Adrenal gland (tissue), 5 donors: ENCODE results near the gene BANF2.

ENCODE experiments used
- POLR2A ChIP-seq, 2 donors: fragments of 450-650 bp; IDR thresholded peaks; one replicate each; pipeline ENCODE4 v1.6.1; 2017; ENCODE audit warnings: antibody characterized with exemption in 2 of 2, mild to moderate bottlenecking in 2 of 2, moderate library complexity in 1 of 2
- TF ChIP-seq, protein P1 (sequence below), 6 experiments: fragments of 450-650 bp in 4 of 6; fragments of 200-600 bp in 2 of 6; sonication (generic) in 1 of 6; IDR thresholded peaks; 1 replicate in 5 of 6; 2 replicates in 1 of 6; pipeline versions ENCODE4 v1.5.1 to v1.8.0; 2016 to 2021; ENCODE audit warnings: antibody characterized with exemption in 6 of 6, mild to moderate bottlenecking in 2 of 6, moderate library complexity in 1 of 6
- donor health status: DM: no; HTN: no; CAD: no.

DNA sequence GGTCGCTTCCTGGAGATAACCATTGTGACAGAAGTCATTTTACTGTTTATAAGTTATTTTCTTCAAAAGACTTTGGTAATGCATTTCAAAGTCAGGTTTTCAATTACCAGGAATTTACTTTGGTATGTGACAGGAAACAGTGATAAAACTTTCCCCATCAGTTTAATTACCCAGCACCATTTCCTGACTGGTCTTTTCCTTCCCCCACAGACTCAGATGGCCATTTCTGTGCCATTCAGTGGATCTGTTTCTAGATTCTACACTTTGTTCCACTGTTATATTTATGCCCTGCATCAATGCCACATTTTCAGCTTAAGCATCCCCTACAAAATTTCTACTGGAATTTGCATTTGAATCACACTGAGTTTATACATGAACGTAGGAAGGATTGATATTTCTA lies 34.0 kb upstream of the BANF2 start:
- TF ChIP-seq, protein P1, sequence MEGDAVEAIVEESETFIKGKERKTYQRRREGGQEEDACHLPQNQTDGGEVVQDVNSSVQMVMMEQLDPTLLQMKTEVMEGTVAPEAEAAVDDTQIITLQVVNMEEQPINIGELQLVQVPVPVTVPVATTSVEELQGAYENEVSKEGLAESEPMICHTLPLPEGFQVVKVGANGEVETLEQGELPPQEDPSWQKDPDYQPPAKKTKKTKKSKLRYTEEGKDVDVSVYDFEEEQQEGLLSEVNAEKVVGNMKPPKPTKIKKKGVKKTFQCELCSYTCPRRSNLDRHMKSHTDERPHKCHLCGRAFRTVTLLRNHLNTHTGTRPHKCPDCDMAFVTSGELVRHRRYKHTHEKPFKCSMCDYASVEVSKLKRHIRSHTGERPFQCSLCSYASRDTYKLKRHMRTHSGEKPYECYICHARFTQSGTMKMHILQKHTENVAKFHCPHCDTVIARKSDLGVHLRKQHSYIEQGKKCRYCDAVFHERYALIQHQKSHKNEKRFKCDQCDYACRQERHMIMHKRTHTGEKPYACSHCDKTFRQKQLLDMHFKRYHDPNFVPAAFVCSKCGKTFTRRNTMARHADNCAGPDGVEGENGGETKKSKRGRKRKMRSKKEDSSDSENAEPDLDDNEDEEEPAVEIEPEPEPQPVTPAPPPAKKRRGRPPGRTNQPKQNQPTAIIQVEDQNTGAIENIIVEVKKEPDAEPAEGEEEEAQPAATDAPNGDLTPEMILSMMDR (IDR thresholded peaks at IDR 0.05) = no peak
- no peak for TF ChIP-seq POLR2A (IDR thresholded peaks at IDR 0.05)
